Tibial nerve (tissue), 4 donors: ENCODE measurements around the gene EFCAB7. TPM values are rescaled to one million over a fixed set of nuclear protein-coding genes. Genes with fewer than 3 reads are reported as not detected.

Experiments used
- DNase-seq, 2 donors: peaks; one replicate each; pipeline ENCODE4 v3.0.0-alpha.2; 2019; ENCODE audit warnings: low spot score in 2 of 2
- H3K27ac ChIP-seq, 4 donors: fragments of 200-600 bp; sonication (generic) in 3 of 4; one replicate each; pipeline ENCODE4 v1.5.1; 2017 to 2019; ENCODE audit warnings: mild to moderate bottlenecking in 1 of 4
- H3K27me3 ChIP-seq, 2 donors: fragments of 200-600 bp; sonication (generic) in 1 of 2; one replicate each; pipeline versions ENCODE4 v1.5.1 to v1.6.0; 2017 to 2019
- H3K36me3 ChIP-seq, 3 donors: fragments of 200-600 bp; sonication (generic); one replicate each; pipeline ENCODE4 v1.5.1; 2018 to 2019
- H3K4me1 ChIP-seq, 4 donors: fragments of 200-600 bp; sonication (generic) in 3 of 4; one replicate each; pipeline ENCODE4 v1.5.1; 2017 to 2019
- H3K4me3 ChIP-seq, 4 donors: fragments of 200-600 bp; sonication (generic) in 3 of 4; one replicate each; pipeline ENCODE4 v1.5.1; 2017 to 2019; ENCODE audit warnings: mild to moderate bottlenecking in 1 of 4, moderate library complexity in 1 of 4
- H3K9me3 ChIP-seq, 4 donors: fragments of 200-600 bp; sonication (generic) in 3 of 4; one replicate each; pipeline ENCODE4 v1.5.1; 2017 to 2019
- CTCF ChIP-seq, 5 experiments: fragments of 200-600 bp in 3 of 5; fragments of 450-650 bp in 2 of 5; sonication (generic) in 3 of 5; IDR thresholded peaks; one replicate each; pipeline ENCODE4 v1.5.1; 2016 to 2019; ENCODE audit warnings: antibody characterized with exemption in 5 of 5, mild to moderate bottlenecking in 3 of 5, moderate library complexity in 2 of 5
- EP300 ChIP-seq, 2 donors: sonication (generic); formaldehyde crosslinking; IDR thresholded peaks; one replicate each; pipeline ENCODE4 v1.6.1; 2017; ENCODE audit warnings: antibody characterized with exemption in 2 of 2, mild to moderate bottlenecking in 1 of 2
- POLR2A ChIP-seq, 2 donors: fragments of 450-650 bp; IDR thresholded peaks; one replicate each; pipeline ENCODE4 v1.6.1; 2017; ENCODE audit warnings: antibody characterized with exemption in 2 of 2, mild to moderate bottlenecking in 2 of 2, moderate library complexity in 2 of 2
- WGBS, 2 donors: methylation state at CpG; one replicate each; pipeline ENCODE4 v1.1.5; 2018; 5-methylcytosine and 5-hydroxymethylcytosine counted together
- total RNA-seq, 4 donors: library from RNA; depleted of rRNA; stranded (reverse); fragments of >200 nt; gene quantifications; one replicate each; pipeline ENCODE4 v1.1.0, GENCODE V29; 2016

EFCAB7 gene
- 10 to 100 TPM in 2 of 4 donors, 1 to 10 TPM in 2; 8.2 to 12.2 (median 10.2) TPM for total RNA-seq

- Histone ChIP-seq H3K27me3 (no peaks in the 10 kb centered on the region), H3K4me1 (peaks cover 0 to 23% (median 15%) of the 10 kb centered on the region in 4 donors), H3K27ac (peak within 1 kb of the TSS; percentile 69 to 93 (median 86)), H3K9me3 (no peaks in the 10 kb centered on the region), H3K4me3 (peak within 1 kb of the TSS; percentile 44 to 82 (median 54)), H3K36me3 (peaks cover 0 to 8% (median 0%) of the 10 kb centered on the region in 3 donors)
- DNase-seq = peak; percentile 59 to 79
- TF ChIP-seq CTCF (IDR thresholded peaks at IDR 0.05) (peak in 2 of 5 experiments; percentile 33 to 42), EP300 (IDR thresholded peaks at IDR 0.05) (peak; percentile 70 to 88), POLR2A (IDR thresholded peaks at IDR 0.05) (peak in 1 of 2 donors; percentile 30)
- 0 to 1% methylated on average over 49 of the region's 50 CpGs for WGBS, 2 donors
Measured at GRCh38 chr1:63522891-63523728, at the start of gene EFCAB7, which contains the start of gene ITGB3BP. Gene EFCAB7, plus strand, starts transcription at chr1:63523525. Its CDS starts 2,048 bp downstream, at chr1:63525573. Gene ITGB3BP, minus strand, starts transcription at chr1:63523225. Its CDS starts 92 bp downstream, at chr1:63523133.

GRCh38 chr1:63475761-63476160, 47.6 kb upstream of the EFCAB7 start:
- no peak for TF ChIP-seq CTCF (IDR thresholded peaks at IDR 0.05)
- TF ChIP-seq POLR2A (IDR thresholded peaks at IDR 0.05) = no peak
- TF ChIP-seq EP300 (IDR thresholded peaks at IDR 0.05) = no peak
- Histone ChIP-seq H3K9me3 (no peaks in the 10 kb centered on the region), H3K4me3 (no peak overlapping the region), H3K4me1 (no peaks in the 10 kb centered on the region), H3K36me3 (peaks cover 0 to 7% (median 0%) of the 10 kb centered on the region in 3 donors), H3K27ac (no peak overlapping the region), H3K27me3 (no peaks in the 10 kb centered on the region)
- no peak for DNase-seq
- 86 to 91% methylated on average over 7 of the region's 7 CpGs for WGBS, 2 donors

- H3K27me3 ChIP-seq = no peaks in the 10 kb centered on the region
- H3K4me3 ChIP-seq = no peak overlapping the region
- no peaks in the 10 kb centered on the region for H3K9me3 ChIP-seq
- 88 to 91% methylated on average over 1 of the region's 1 CpG for WGBS, 2 donors
- peaks cover 0 to 7% (median 0%) of the 10 kb centered on the region in 3 donors for H3K36me3 ChIP-seq
- H3K4me1 ChIP-seq = no peaks in the 10 kb centered on the region
- no peak for DNase-seq
- no peak for TF ChIP-seq POLR2A (IDR thresholded peaks at IDR 0.05)
- TF ChIP-seq CTCF (IDR thresholded peaks at IDR 0.05) = no peak
- no peak for TF ChIP-seq EP300 (IDR thresholded peaks at IDR 0.05)
- H3K27ac ChIP-seq = no peak overlapping the region
Measured at GRCh38 chr1:63480057-63480456, 43.3 kb upstream of the EFCAB7 start.

GRCh38 chr1:63486629-63487028, 36.7 kb upstream of the EFCAB7 start:
- no peak overlapping the region for H3K27ac ChIP-seq
- TF ChIP-seq CTCF (IDR thresholded peaks at IDR 0.05) (no peak), POLR2A (IDR thresholded peaks at IDR 0.05) (no peak), EP300 (IDR thresholded peaks at IDR 0.05) (no peak)
- no peak for DNase-seq
- no peak overlapping the region for H3K4me3 ChIP-seq
- no peaks in the 10 kb centered on the region for H3K4me1 ChIP-seq
- H3K36me3 ChIP-seq = no peaks in the 10 kb centered on the region
- no peaks in the 10 kb centered on the region for H3K9me3 ChIP-seq
- 86 to 93% methylated on average over 1 of the region's 1 CpG for WGBS, 2 donors
- no peaks in the 10 kb centered on the region for H3K27me3 ChIP-seq
